ENCODE measurements around the gene NTN1. TPM values are rescaled to one million over a fixed set of nuclear protein-coding genes. Genes with fewer than 3 reads are reported as not detected.

NTN1 gene
- total RNA-seq, 1 donor from 2014 or later: 4.1 TPM

- DNase-seq (no peak), ATAC-seq (no peak)
- no peak overlapping the region for H3K4me3 ChIP-seq
- no peaks in the 10 kb centered on the region for H3K27me3 ChIP-seq
- intact Hi-C loops (cut with DNase I): no loop called here
- no peak overlapping the region for H3K27ac ChIP-seq
- H3K9me3 ChIP-seq: no peaks in the 10 kb centered on the region
- H3K4me1 ChIP-seq: no peaks in the 10 kb centered on the region
- no peaks in the 10 kb centered on the region for H3K36me3 ChIP-seq
- TF ChIP-seq CTCF (IDR thresholded peaks at IDR 0.05): no peak
Measured at GRCh38 chr17:9183306-9183705, 162.0 kb downstream of the NTN1 start.

GRCh38 chr17:9185142-9185541 lies 163.8 kb downstream of the NTN1 start:
- no peaks in the 10 kb centered on the region for H3K4me1 ChIP-seq
- H3K27me3 ChIP-seq: no peaks in the 10 kb centered on the region
- DNase-seq: no peak
- no peak overlapping the region for H3K27ac ChIP-seq
- H3K4me3 ChIP-seq: no peak overlapping the region
- intact Hi-C loops (cut with DNase I): no loop called here
- no peak for ATAC-seq
- H3K36me3 ChIP-seq: no peaks in the 10 kb centered on the region
- TF ChIP-seq CTCF (IDR thresholded peaks at IDR 0.05): no peak
- H3K9me3 ChIP-seq: no peaks in the 10 kb centered on the region

- DNase-seq (no peak), ATAC-seq (no peak)
- Histone ChIP-seq H3K4me3 (no peak overlapping the region), H3K27me3 (no peaks in the 10 kb centered on the region), H3K9me3 (no peaks in the 10 kb centered on the region), H3K4me1 (no peaks in the 10 kb centered on the region), H3K36me3 (no peaks in the 10 kb centered on the region), H3K27ac (no peak overlapping the region)
- no peak for TF ChIP-seq CTCF (IDR thresholded peaks at IDR 0.05)
- intact Hi-C loops (cut with DNase I): no loop called here
Measured at GRCh38 chr17:9185688-9186284, 164.5 kb downstream of the NTN1 start.

- ATAC-seq: no peak
- no peak for TF ChIP-seq CTCF (IDR thresholded peaks at IDR 0.05)
- intact Hi-C loops (cut with DNase I): no loop called here
- Histone ChIP-seq H3K36me3 (no peaks in the 10 kb centered on the region), H3K9me3 (no peaks in the 10 kb centered on the region), H3K4me3 (no peak overlapping the region), H3K4me1 (no peaks in the 10 kb centered on the region), H3K27ac (no peak overlapping the region), H3K27me3 (no peaks in the 10 kb centered on the region)
- DNase-seq: no peak
Measured at GRCh38 chr17:9187828-9188227, 166.5 kb downstream of the NTN1 start.

GRCh38 chr17:9188367-9188766 lies 167.1 kb downstream of the NTN1 start:
- Histone ChIP-seq H3K4me3 (no peak overlapping the region), H3K27ac (no peak overlapping the region), H3K4me1 (no peaks in the 10 kb centered on the region), H3K9me3 (no peaks in the 10 kb centered on the region), H3K36me3 (no peaks in the 10 kb centered on the region), H3K27me3 (no peaks in the 10 kb centered on the region)
- TF ChIP-seq CTCF (IDR thresholded peaks at IDR 0.05): no peak
- intact Hi-C loops (cut with DNase I): no loop called here
- ATAC-seq (no peak), DNase-seq (no peak)

GRCh38 chr17:9189870-9190269 lies 168.6 kb downstream of the NTN1 start:
- intact Hi-C loops (cut with DNase I): no loop called here
- Histone ChIP-seq H3K27me3 (no peaks in the 10 kb centered on the region), H3K4me1 (no peaks in the 10 kb centered on the region), H3K9me3 (no peaks in the 10 kb centered on the region), H3K4me3 (no peak overlapping the region), H3K36me3 (no peaks in the 10 kb centered on the region), H3K27ac (no peak overlapping the region)
- TF ChIP-seq CTCF (IDR thresholded peaks at IDR 0.05): no peak
- ATAC-seq (no peak), DNase-seq (no peak)

Measured in upper lobe of right lung (tissue), 1 donor.